Small intestine (tissue), 7 donors: ENCODE measurements around the gene IL37. TPM values are rescaled to one million over a fixed set of nuclear protein-coding genes. Genes with fewer than 3 reads are reported as not detected.

Experiments used
- DNase-seq, 2 donors: peaks; one replicate each; pipeline versions ENCODE4 v3.0.0 to v3.0.0-alpha.2; 2013
- FAIRE-seq: peaks from 2 replicates; lab custom pipeline; 2012; peaks lifted over from hg19 to GRCh38; lab: Jason Lieb, UNC
- H3K27ac ChIP-seq, 3 donors: one replicate each; pipeline ENCODE4 v1.5.1; 2013; ENCODE audit warnings: low read length in 2 of 3, mild to moderate bottlenecking in 2 of 3, control low read depth in 1 of 3, inconsistent platforms in 1 of 3, low read depth in 1 of 3, moderate library complexity in 1 of 3
- H3K27me3 ChIP-seq, 3 donors: one replicate each; pipeline ENCODE4 v1.6.1; 2013; ENCODE audit warnings: low read length in 3 of 3, inconsistent platforms in 1 of 3; ENCODE audit not compliant: control insufficient read depth in 3 of 3, insufficient read depth in 3 of 3
- H3K36me3 ChIP-seq, 3 donors: one replicate each; pipeline ENCODE4 v1.6.1; 2013; ENCODE audit warnings: low read length in 3 of 3, inconsistent platforms in 1 of 3, low read depth in 1 of 3, mild to moderate bottlenecking in 1 of 3, moderate library complexity in 1 of 3; ENCODE audit not compliant: control insufficient read depth in 3 of 3, insufficient read depth in 2 of 3
- H3K4me1 ChIP-seq, 3 donors: one replicate each; pipeline ENCODE4 v1.6.1; 2013; ENCODE audit warnings: low read length in 2 of 3, inconsistent platforms in 1 of 3, low read depth in 1 of 3, mild to moderate bottlenecking in 1 of 3, moderate library complexity in 1 of 3; ENCODE audit not compliant: control insufficient read depth in 3 of 3, insufficient read depth in 2 of 3
- H3K4me3 ChIP-seq, 3 donors: one replicate each; pipeline ENCODE4 v1.5.1; 2013; ENCODE audit warnings: low read length in 3 of 3, control low read depth in 1 of 3, inconsistent platforms in 1 of 3, low read depth in 1 of 3, mild to moderate bottlenecking in 1 of 3, moderate library complexity in 1 of 3
- H3K9me3 ChIP-seq, 2 donors: one replicate each; pipeline ENCODE4 v1.6.1; 2013; ENCODE audit warnings: low read depth in 1 of 2, low read length in 1 of 2; ENCODE audit not compliant: control insufficient read depth in 2 of 2, insufficient read depth in 1 of 2
- WGBS, 3 donors: extraction: QIAGEN DNeasy Blood & Tissue Kit; methylation state at CpG; one replicate each; pipeline ENCODE4 v1.1.7; 2013; 5-methylcytosine and 5-hydroxymethylcytosine counted together
- polyA plus RNA-seq, 4 donors: library from polyadenylated mRNA; stranded (reverse) in 3 of 4; unstranded in 1 of 4; fragments of 200-250 nt in 3 of 4; fragments of 120-200 nt in 1 of 4; gene quantifications; one replicate each; pipeline versions ENCODE4 v1.2.1 to v1.2.3, GENCODE V29; 2013
- donor health status: healthy with polysubstance abuse.
- donor health status: control.
- donor health status: control.
- donor health status: Bipolar disorder and iron deficiency.
- donor health status: healthy.

Gene IL37
- polyA plus RNA-seq, 4 donors, result 1.6 TPM; not detected in 3

GRCh38 chr2:112876971-112877361, 34.0 kb upstream of the IL37 start:
- DNase-seq (no peak), FAIRE-seq (no peak)
- WGBS, 3 donors, result 89 to 92% (median 90%) methylated on average over 4 of the region's 4 CpGs
- H3K4me3 ChIP-seq, result no peak overlapping the region
- H3K36me3 ChIP-seq, result no peaks in the 10 kb centered on the region
- H3K9me3 ChIP-seq, result no peaks in the 10 kb centered on the region
- H3K27ac ChIP-seq, result no peak overlapping the region
- H3K27me3 ChIP-seq, result no peaks in the 10 kb centered on the region
- no peaks in the 10 kb centered on the region for H3K4me1 ChIP-seq

GRCh38 chr2:112877423-112877822, 33.5 kb upstream of the IL37 start:
- Histone ChIP-seq H3K4me3 (no peak overlapping the region), H3K4me1 (no peaks in the 10 kb centered on the region), H3K27me3 (no peaks in the 10 kb centered on the region), H3K36me3 (no peaks in the 10 kb centered on the region), H3K9me3 (no peaks in the 10 kb centered on the region), H3K27ac (no peak overlapping the region)
- 93 to 96% (median 95%) methylated on average over 6 of the region's 6 CpGs for WGBS, 3 donors
- no peak for DNase-seq
- FAIRE-seq, result no peak

GRCh38 chr2:112879491-112880041, 31.4 kb upstream of the IL37 start:
- H3K27me3 ChIP-seq, result no peaks in the 10 kb centered on the region
- no peak for DNase-seq
- no peaks in the 10 kb centered on the region for H3K36me3 ChIP-seq
- no peaks in the 10 kb centered on the region for H3K4me1 ChIP-seq
- 86 to 89% (median 87%) methylated on average over 6 of the region's 6 CpGs for WGBS, 3 donors
- H3K27ac ChIP-seq, result no peak overlapping the region
- no peaks in the 10 kb centered on the region for H3K9me3 ChIP-seq
- FAIRE-seq, result no peak
- no peak overlapping the region for H3K4me3 ChIP-seq

GRCh38 chr2:112880091-112880531, 30.9 kb upstream of the IL37 start:
- DNase-seq (no peak), FAIRE-seq (no peak)
- no peaks in the 10 kb centered on the region for H3K36me3 ChIP-seq
- H3K27me3 ChIP-seq, result no peaks in the 10 kb centered on the region
- H3K4me3 ChIP-seq, result no peak overlapping the region
- no peaks in the 10 kb centered on the region for H3K4me1 ChIP-seq
- no peaks in the 10 kb centered on the region for H3K9me3 ChIP-seq
- WGBS, 3 donors, result 80 to 87% (median 86%) methylated on average over 5 of the region's 5 CpGs
- H3K27ac ChIP-seq, result peak overlapping the region in 1 of 3 donors; percentile 11

- WGBS, 3 donors, result 55 to 78% (median 75%) methylated on average over 7 of the region's 7 CpGs
- FAIRE-seq, result no peak
- DNase-seq, result no peak
- H3K9me3 ChIP-seq, result no peaks in the 10 kb centered on the region
- no peaks in the 10 kb centered on the region for H3K4me1 ChIP-seq
- H3K36me3 ChIP-seq, result no peaks in the 10 kb centered on the region
- H3K27me3 ChIP-seq, result no peaks in the 10 kb centered on the region
- H3K27ac ChIP-seq, result peak overlapping the region in 1 of 3 donors; percentile 11
- no peak overlapping the region for H3K4me3 ChIP-seq
Observed at GRCh38 chr2:112880696-112881095, 30.3 kb upstream of the IL37 start.

GRCh38 chr2:112881217-112881985, 29.6 kb upstream of the IL37 start:
- WGBS, 3 donors, result 72 to 78% (median 78%) methylated on average over 5 of the region's 5 CpGs
- H3K27ac ChIP-seq, result no peak overlapping the region
- no peaks in the 10 kb centered on the region for H3K9me3 ChIP-seq
- no peak overlapping the region for H3K4me3 ChIP-seq
- H3K4me1 ChIP-seq, result no peaks in the 10 kb centered on the region
- no peaks in the 10 kb centered on the region for H3K36me3 ChIP-seq
- DNase-seq (no peak), FAIRE-seq (no peak)
- no peaks in the 10 kb centered on the region for H3K27me3 ChIP-seq

GRCh38 chr2:112883669-112884068, 27.3 kb upstream of the IL37 start:
- H3K27ac ChIP-seq, result no peak overlapping the region
- WGBS, 3 donors, result 83 to 90% (median 88%) methylated on average over 2 of the region's 2 CpGs
- FAIRE-seq, result no peak

GRCh38 chr2:112884869-112885505, 26.0 kb upstream of the IL37 start:
- Histone ChIP-seq H3K9me3 (peaks cover 0 to 3% of the 10 kb centered on the region in 2 donors), H3K4me3 (no peak overlapping the region), H3K36me3 (no peaks in the 10 kb centered on the region), H3K27ac (no peak overlapping the region), H3K27me3 (no peaks in the 10 kb centered on the region), H3K4me1 (no peaks in the 10 kb centered on the region)
- 22 to 44% (median 27%) methylated on average over 6 of the region's 6 CpGs for WGBS, 3 donors
- FAIRE-seq, result no peak
- DNase-seq, result peak; percentile 69 to 74

More at GRCh38 chr2:112883669-112884068, 27.3 kb upstream of the IL37 start:
- Histone ChIP-seq H3K27me3 (no peaks in the 10 kb centered on the region), H3K36me3 (no peaks in the 10 kb centered on the region), H3K4me3 (no peak overlapping the region), H3K4me1 (no peaks in the 10 kb centered on the region), H3K9me3 (no peaks in the 10 kb centered on the region)
- DNase-seq, result no peak
